Astrocyte of the cerebellum (primary cell): ENCODE measurements around the gene GRK5.

Source experiments
- DNase-seq: peaks from one replicate; pipeline ENCODE4 v3.0.0-alpha.2; 2011; ENCODE audit warnings: low read depth
- H3K4me3 ChIP-seq: 2 replicates; pipeline ENCODE4 v1.5.1; 2011; ENCODE audit warnings: mild to moderate bottlenecking, low read depth, low read length, moderate library complexity
- in situ Hi-C: cut with HindIII; loops from 2 replicates; pipeline ENCODE4 v1.10.0; 2017; ENCODE audit warnings: low sequenced_read_pairs
- TF ChIP-seq, protein P1 (sequence below): IDR thresholded peaks from 2 replicates; pipeline ENCODE4 v1.5.1; 2012; ENCODE audit warnings: low read length, low read depth, moderate library complexity, mild to moderate bottlenecking; ENCODE audit errors: missing control alignments

Gene GRK5

DNA sequence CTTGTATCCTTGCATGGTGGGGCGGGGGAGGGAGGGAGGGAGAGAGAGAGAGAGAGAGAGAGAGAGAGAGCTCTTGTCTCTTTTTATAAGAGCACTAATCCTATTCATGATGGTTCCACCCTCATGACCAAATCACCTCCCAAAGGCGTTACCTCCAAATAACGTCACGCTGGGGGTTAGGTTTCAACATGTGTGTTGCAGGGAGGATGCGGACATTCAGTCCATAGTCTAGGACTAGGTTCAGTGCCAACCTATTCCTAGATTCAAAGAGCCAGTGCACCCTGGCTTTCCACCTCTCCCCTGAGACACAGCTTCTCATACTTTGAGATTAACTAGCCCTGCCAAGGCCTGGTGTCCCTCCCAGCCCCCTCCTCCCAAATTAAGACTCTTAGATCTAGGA is 123.0 kb downstream of the GRK5 start:
- TF ChIP-seq, protein P1, sequence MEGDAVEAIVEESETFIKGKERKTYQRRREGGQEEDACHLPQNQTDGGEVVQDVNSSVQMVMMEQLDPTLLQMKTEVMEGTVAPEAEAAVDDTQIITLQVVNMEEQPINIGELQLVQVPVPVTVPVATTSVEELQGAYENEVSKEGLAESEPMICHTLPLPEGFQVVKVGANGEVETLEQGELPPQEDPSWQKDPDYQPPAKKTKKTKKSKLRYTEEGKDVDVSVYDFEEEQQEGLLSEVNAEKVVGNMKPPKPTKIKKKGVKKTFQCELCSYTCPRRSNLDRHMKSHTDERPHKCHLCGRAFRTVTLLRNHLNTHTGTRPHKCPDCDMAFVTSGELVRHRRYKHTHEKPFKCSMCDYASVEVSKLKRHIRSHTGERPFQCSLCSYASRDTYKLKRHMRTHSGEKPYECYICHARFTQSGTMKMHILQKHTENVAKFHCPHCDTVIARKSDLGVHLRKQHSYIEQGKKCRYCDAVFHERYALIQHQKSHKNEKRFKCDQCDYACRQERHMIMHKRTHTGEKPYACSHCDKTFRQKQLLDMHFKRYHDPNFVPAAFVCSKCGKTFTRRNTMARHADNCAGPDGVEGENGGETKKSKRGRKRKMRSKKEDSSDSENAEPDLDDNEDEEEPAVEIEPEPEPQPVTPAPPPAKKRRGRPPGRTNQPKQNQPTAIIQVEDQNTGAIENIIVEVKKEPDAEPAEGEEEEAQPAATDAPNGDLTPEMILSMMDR = no peak
- in situ Hi-C loops = no loop called here
- no peak overlapping the region for H3K4me3 ChIP-seq
- no peak for DNase-seq

DNA sequence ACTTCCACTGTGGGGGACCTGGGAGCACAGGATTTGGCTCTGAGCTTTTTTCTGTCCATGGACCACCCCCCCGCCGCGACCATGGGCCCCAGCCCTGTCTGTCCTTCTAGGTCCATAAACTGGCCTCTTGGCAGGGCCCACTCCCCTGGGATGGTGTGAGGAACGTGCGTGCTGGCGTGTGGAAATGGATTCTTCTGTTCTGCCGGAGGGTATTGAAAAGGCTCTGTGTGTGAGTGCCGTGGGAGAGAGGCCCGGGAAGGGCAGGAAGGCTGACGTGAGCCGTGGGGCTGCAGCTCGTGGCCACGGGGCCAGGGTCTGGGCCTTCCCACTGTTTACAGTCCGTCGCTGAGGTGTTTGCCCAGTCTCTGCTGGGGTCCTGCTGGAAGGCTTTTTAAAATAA is 123.7 kb downstream of the GRK5 start:
- TF ChIP-seq, protein P1 = no peak
- DNase-seq = no peak
- in situ Hi-C loops = no loop called here
- no peak overlapping the region for H3K4me3 ChIP-seq

DNA sequence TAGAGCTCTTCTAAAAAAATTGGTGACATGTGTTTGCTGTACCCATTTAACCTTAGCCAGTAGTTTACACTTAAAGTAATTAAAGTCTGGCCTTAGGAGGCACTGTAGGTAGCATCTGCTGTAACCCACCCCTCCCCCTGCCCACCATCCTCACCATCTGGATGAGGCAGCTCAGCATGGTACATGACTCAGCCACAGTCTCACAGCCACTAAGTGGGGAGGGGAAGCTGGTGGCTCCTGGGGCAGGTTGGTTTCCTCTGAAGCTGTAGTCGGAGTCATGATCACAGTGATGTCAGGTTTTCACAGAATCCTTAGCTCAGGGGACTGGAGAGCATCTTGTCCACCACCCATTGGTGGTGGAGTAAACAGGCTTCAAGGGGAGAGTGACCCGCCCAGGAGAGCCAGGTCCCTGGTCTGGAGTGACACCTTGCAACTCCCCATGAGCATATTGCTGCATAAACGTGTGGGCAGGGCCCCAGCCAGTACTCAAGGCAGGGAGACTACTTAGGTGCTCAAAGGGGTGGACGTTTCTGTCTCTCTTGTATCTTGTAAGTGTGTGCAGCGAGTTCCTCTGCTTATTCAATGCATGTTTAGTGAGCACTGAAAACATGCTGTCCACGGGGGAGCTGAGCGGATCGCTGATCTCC is 125.9 kb downstream of the GRK5 start:
- in situ Hi-C loops = no loop called here
- H3K4me3 ChIP-seq = no peak overlapping the region
- TF ChIP-seq, protein P1 = no peak
- no peak for DNase-seq

DNA sequence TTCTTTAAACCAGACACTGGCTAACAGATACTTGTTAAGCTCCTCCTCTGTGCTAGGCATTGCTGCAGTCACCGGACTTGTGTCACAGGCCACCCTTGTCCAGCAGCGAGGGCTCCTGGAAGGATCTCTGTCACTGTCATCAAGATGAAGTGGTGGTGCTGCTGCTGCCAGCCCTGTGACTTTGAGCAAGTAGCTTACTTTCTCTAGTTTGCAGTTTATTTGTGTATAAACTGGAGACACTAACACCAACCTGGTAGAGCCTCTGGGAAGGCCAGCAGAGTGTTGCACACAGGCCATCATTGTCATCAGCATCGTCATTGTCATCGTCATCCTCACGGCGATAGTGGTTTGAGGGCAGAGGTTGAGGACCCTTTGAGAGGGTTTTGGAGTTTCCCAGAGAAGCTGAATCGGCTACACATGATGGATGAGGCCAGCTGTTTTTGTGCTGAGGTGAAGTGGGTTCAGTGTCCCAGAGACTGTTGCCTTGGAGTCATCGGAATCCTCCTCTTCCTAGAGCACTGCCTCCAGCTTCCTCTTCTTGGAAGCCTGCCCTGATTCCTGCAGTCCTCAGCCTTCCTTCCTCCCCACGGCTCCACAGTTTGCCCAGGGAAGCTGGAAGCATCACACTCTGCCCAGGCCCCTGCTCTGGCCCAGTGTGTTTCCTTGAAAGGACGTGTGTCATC is 128.4 kb downstream of the GRK5 start:
- TF ChIP-seq, protein P1 = no peak
- DNase-seq = no peak
- in situ Hi-C loops = no loop called here
- no peak overlapping the region for H3K4me3 ChIP-seq

DNA sequence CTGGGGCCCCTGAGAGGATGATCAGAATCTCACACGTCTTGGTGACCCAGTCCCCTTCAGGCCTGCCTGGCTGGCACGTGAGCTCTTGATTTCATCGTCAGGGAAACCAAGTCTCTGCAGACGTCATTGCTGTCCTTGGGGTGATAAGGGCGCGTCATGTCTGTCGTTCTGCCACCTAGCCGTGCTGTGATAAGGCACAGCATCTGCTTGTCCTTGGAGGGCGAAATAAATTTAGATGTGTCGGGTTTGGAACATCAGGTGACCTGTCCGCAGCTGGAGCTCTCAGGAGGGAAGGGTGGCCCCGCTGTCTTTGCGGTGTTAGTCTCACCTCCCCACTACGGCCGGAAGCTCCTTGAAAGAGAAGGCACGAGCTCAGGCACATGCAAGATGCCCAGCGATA is 129.2 kb downstream of the GRK5 start:
- TF ChIP-seq, protein P1 = no peak
- no peak for DNase-seq
- no peak overlapping the region for H3K4me3 ChIP-seq
- in situ Hi-C loops = no loop called here

DNA sequence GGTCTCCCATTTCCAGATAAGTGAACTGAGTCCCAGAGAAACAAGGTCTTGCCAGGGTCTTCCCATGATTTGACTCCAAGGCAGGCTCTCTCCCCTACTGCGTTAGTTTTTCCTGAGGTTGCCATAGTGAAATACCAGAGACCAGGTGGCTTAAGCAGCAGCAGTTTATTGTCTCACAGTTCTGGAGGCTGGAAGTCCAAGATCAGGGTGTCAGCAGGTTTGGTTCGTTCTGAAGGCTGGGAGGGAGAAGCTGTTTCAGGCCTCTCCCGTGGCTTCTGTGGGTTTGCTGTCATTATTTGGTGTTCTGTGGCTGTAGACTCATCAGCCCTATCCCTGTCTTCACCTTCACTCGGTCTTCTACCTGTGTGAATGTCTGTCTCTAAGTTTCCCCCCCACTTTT is 129.9 kb downstream of the GRK5 start:
- H3K4me3 ChIP-seq = no peak overlapping the region
- in situ Hi-C loops = no loop called here
- DNase-seq = no peak
- TF ChIP-seq, protein P1 = no peak
